Astrocyte (in vitro differentiated cells and primary cell): ENCODE results near the gene ARAP2. TPM values are rescaled to one million over a fixed set of nuclear protein-coding genes. Genes with fewer than 3 reads are reported as not detected.

Experiments
- DNase-seq: peaks from one replicate; pipeline ENCODE4 v3.0.0-alpha.2; 2010; ENCODE audit warnings: low read depth
- FAIRE-seq: peaks from 2 replicates; lab custom pipeline; 2011; peaks lifted over from hg19 to GRCh38; lab: Jason Lieb, UNC
- H2AFZ ChIP-seq: 2 replicates; pipeline ENCODE4 v1.6.0; 2012; ENCODE audit warnings: low read depth, low read length, inconsistent platforms
- H3K27ac ChIP-seq: 2 replicates; pipeline ENCODE4 v1.5.1; 2011; ENCODE audit warnings: low read depth, low read length, inconsistent platforms
- H3K27me3 ChIP-seq: 2 replicates; pipeline ENCODE4 v1.6.0; 2011; ENCODE audit warnings: low read length, inconsistent platforms; ENCODE audit not compliant: insufficient read depth
- H3K36me3 ChIP-seq: 2 replicates; pipeline ENCODE4 v1.5.1; 2011; ENCODE audit warnings: low read length, inconsistent platforms; ENCODE audit not compliant: insufficient read depth
- H3K4me1 ChIP-seq: 2 replicates; pipeline ENCODE4 v1.5.1; 2011; ENCODE audit warnings: low read length, inconsistent platforms; ENCODE audit not compliant: insufficient read depth
- H3K4me2 ChIP-seq: 2 replicates; pipeline ENCODE4 v1.6.0; 2012; ENCODE audit warnings: low read length, inconsistent platforms
- H3K4me3 ChIP-seq: 2 replicates; pipeline ENCODE4 v1.5.1; 2011; ENCODE audit warnings: low read depth, mild to moderate bottlenecking, low read length, inconsistent platforms; ENCODE audit not compliant: insufficient read depth
- H3K79me2 ChIP-seq: 2 replicates; pipeline ENCODE4 v1.6.0; 2012; ENCODE audit warnings: mild to moderate bottlenecking, low read length, inconsistent platforms; ENCODE audit not compliant: insufficient read depth
- H3K9ac ChIP-seq: 2 replicates; pipeline ENCODE4 v1.6.0; 2012; ENCODE audit warnings: mild to moderate bottlenecking, low read length, inconsistent platforms
- H3K9me3 ChIP-seq: 2 replicates; pipeline ENCODE4 v1.5.1; 2012; ENCODE audit warnings: low read depth, mild to moderate bottlenecking, low read length, inconsistent platforms; ENCODE audit not compliant: insufficient read depth
- H4K20me1 ChIP-seq: 2 replicates; pipeline ENCODE4 v1.6.0; 2012; ENCODE audit warnings: low read length, inconsistent platforms; ENCODE audit not compliant: insufficient read depth
- H3K27ac Mint-ChIP-seq: one replicate; pipeline ENCODE4 v1.8.0; 2021; ENCODE audit warnings: mild to moderate bottlenecking, mixed read lengths; ENCODE audit not compliant: unreplicated experiment
- H3K27me3 Mint-ChIP-seq: one replicate; pipeline ENCODE4 v1.8.0; 2021; ENCODE audit warnings: low read depth, mixed read lengths; ENCODE audit not compliant: unreplicated experiment
- H3K36me3 Mint-ChIP-seq: one replicate; pipeline ENCODE4 v1.8.0; 2021; ENCODE audit warnings: low read depth, mixed read lengths; ENCODE audit not compliant: unreplicated experiment
- H3K4me1 Mint-ChIP-seq: one replicate; pipeline ENCODE4 v1.8.0; 2021; ENCODE audit warnings: low read depth, mixed read lengths; ENCODE audit not compliant: unreplicated experiment
- H3K4me3 Mint-ChIP-seq: one replicate; pipeline ENCODE4 v1.8.0; 2021; ENCODE audit warnings: mild to moderate bottlenecking, moderate library complexity, mixed read lengths; ENCODE audit not compliant: unreplicated experiment
- H3K9me3 Mint-ChIP-seq: one replicate; pipeline ENCODE4 v1.8.0; 2021; ENCODE audit warnings: mild to moderate bottlenecking, mixed read lengths; ENCODE audit not compliant: unreplicated experiment
- CTCF ChIP-seq: IDR thresholded peaks from 2 replicates; pipeline ENCODE4 v1.5.1; 2011; ENCODE audit warnings: low read depth, mild to moderate bottlenecking, inconsistent platforms, low read length, moderate library complexity; ENCODE audit not compliant: insufficient read depth
- EZH2 ChIP-seq: IDR thresholded peaks from 2 replicates; pipeline ENCODE4 v1.6.1; 2012; ENCODE audit warnings: mild to moderate bottlenecking, low read length, inconsistent platforms; ENCODE audit not compliant: insufficient read depth
- total RNA-seq: library from RNA; stranded (reverse); gene quantifications from 2 replicates; pipeline ENCODE4 v1.2.1, GENCODE V29; 2021

ARAP2 gene
- total RNA-seq, 1 donor from 2014 or later = 9.6 TPM

GRCh38 chr4:36277533-36277932, 33.2 kb upstream of the ARAP2 start:
- no peak for DNase-seq
- no peaks in the 10 kb centered on the region for H3K4me1 ChIP-seq
- Mint-ChIP-seq H3K36me3 (no peaks in the 10 kb centered on the region), H3K9me3 (peaks cover 2% of the 10 kb centered on the region), H3K27ac (no peak overlapping the region), H3K4me1 (peaks cover 4% of the 10 kb centered on the region), H3K4me3 (no peak overlapping the region), H3K27me3 (no peaks in the 10 kb centered on the region)
- no peaks in the 10 kb centered on the region for H3K79me2 ChIP-seq
- no peaks in the 10 kb centered on the region for H3K27me3 ChIP-seq
- FAIRE-seq = no peak
- H3K4me2 ChIP-seq = no peak overlapping the region
- no peaks in the 10 kb centered on the region for H3K9me3 ChIP-seq
- H2AFZ ChIP-seq = no peak overlapping the region
- H4K20me1 ChIP-seq = no peaks in the 10 kb centered on the region
- H3K9ac ChIP-seq = no peak overlapping the region
- H3K27ac ChIP-seq = no peak overlapping the region
- no peaks in the 10 kb centered on the region for H3K36me3 ChIP-seq
- TF ChIP-seq CTCF (no peak), EZH2 (no peak)
- H3K4me3 ChIP-seq = no peak overlapping the region

GRCh38 chr4:36274158-36274557, 29.8 kb upstream of the ARAP2 start:
- Histone ChIP-seq H3K9me3 (no peaks in the 10 kb centered on the region), H2AFZ (no peak overlapping the region), H3K27me3 (no peaks in the 10 kb centered on the region), H4K20me1 (no peaks in the 10 kb centered on the region), H3K4me3 (no peak overlapping the region), H3K9ac (no peak overlapping the region), H3K4me1 (no peaks in the 10 kb centered on the region), H3K27ac (no peak overlapping the region), H3K79me2 (no peaks in the 10 kb centered on the region), H3K36me3 (no peaks in the 10 kb centered on the region), H3K4me2 (no peak overlapping the region)
- H3K4me3 Mint-ChIP-seq = no peak overlapping the region
- H3K27me3 Mint-ChIP-seq = no peaks in the 10 kb centered on the region
- TF ChIP-seq EZH2 (no peak), CTCF (no peak)
- H3K9me3 Mint-ChIP-seq = no peaks in the 10 kb centered on the region
- no peaks in the 10 kb centered on the region for H3K4me1 Mint-ChIP-seq
- FAIRE-seq (no peak), DNase-seq (peak; percentile 29)
- no peak overlapping the region for H3K27ac Mint-ChIP-seq
- no peaks in the 10 kb centered on the region for H3K36me3 Mint-ChIP-seq

GRCh38 chr4:36273276-36273675, 29.0 kb upstream of the ARAP2 start:
- Histone ChIP-seq H3K9ac (no peak overlapping the region), H3K27me3 (no peaks in the 10 kb centered on the region), H2AFZ (no peak overlapping the region), H3K9me3 (no peaks in the 10 kb centered on the region), H3K4me1 (no peaks in the 10 kb centered on the region), H4K20me1 (no peaks in the 10 kb centered on the region), H3K36me3 (no peaks in the 10 kb centered on the region), H3K79me2 (no peaks in the 10 kb centered on the region), H3K4me2 (no peak overlapping the region), H3K4me3 (no peak overlapping the region), H3K27ac (no peak overlapping the region)
- H3K27ac Mint-ChIP-seq = no peak overlapping the region
- TF ChIP-seq EZH2 (no peak), CTCF (no peak)
- H3K36me3 Mint-ChIP-seq = no peaks in the 10 kb centered on the region
- H3K4me1 Mint-ChIP-seq = no peaks in the 10 kb centered on the region
- FAIRE-seq = no peak
- H3K4me3 Mint-ChIP-seq = no peak overlapping the region
- no peak for DNase-seq
- no peaks in the 10 kb centered on the region for H3K27me3 Mint-ChIP-seq
- H3K9me3 Mint-ChIP-seq = no peaks in the 10 kb centered on the region
